Endodermal cell (in vitro differentiated cells): ENCODE measurements around the gene LRRC3. TPM values are rescaled to one million over a fixed set of nuclear protein-coding genes. Genes with fewer than 3 reads are reported as not detected.

Source experiments
- DNase-seq: peaks from one replicate; pipeline ENCODE4 v3.0.0-alpha.2; 2017
- H3K27ac ChIP-seq: 2 replicates; pipeline ENCODE4 v1.5.1; 2013; ENCODE audit warnings: mild to moderate bottlenecking, low read depth, low read length, moderate library complexity
- H3K27me3 ChIP-seq: 2 replicates; pipeline ENCODE4 v1.6.1; 2013; ENCODE audit warnings: mild to moderate bottlenecking, low read length, moderate library complexity; ENCODE audit not compliant: insufficient read depth, control insufficient read depth, poor library complexity, severe bottlenecking
- H3K36me3 ChIP-seq: 2 replicates; pipeline ENCODE4 v1.7.0; 2013; ENCODE audit warnings: mild to moderate bottlenecking, low read length, moderate library complexity; ENCODE audit not compliant: control insufficient read depth, insufficient read depth
- H3K4me1 ChIP-seq: one replicate; pipeline ENCODE4 v1.7.0; 2013; ENCODE audit warnings: low read length; ENCODE audit not compliant: control insufficient read depth, insufficient read depth
- H3K4me3 ChIP-seq: 2 replicates; pipeline ENCODE4 v1.5.1; 2013; ENCODE audit warnings: mild to moderate bottlenecking, low read length, moderate library complexity
- H3K9ac ChIP-seq: 2 replicates; pipeline ENCODE4 v1.6.1; 2013; ENCODE audit warnings: mild to moderate bottlenecking, low read length, moderate library complexity; ENCODE audit not compliant: poor library complexity, severe bottlenecking; ENCODE audit errors: extremely low read depth
- H3K9me3 ChIP-seq: 2 replicates; pipeline ENCODE4 v1.6.1; 2013; ENCODE audit warnings: mild to moderate bottlenecking, low read length, moderate library complexity; ENCODE audit not compliant: control insufficient read depth
- H3K27ac Mint-ChIP-seq: 2 replicates; pipeline ENCODE4 v1.8.0; 2020; ENCODE audit warnings: mixed read lengths
- H3K27me3 Mint-ChIP-seq: 2 replicates; pipeline ENCODE4 v1.8.0; 2021; ENCODE audit warnings: mild to moderate bottlenecking, mixed read lengths; ENCODE audit not compliant: insufficient read depth
- H3K36me3 Mint-ChIP-seq: 2 replicates; pipeline ENCODE4 v1.8.0; 2020; ENCODE audit warnings: low read depth, mixed read lengths
- H3K4me1 Mint-ChIP-seq: 2 replicates; pipeline ENCODE4 v1.8.0; 2020; ENCODE audit warnings: mixed read lengths
- H3K4me3 Mint-ChIP-seq: 2 replicates; pipeline ENCODE4 v1.8.0; 2020; ENCODE audit warnings: mild to moderate bottlenecking, moderate library complexity, mixed read lengths
- H3K9me3 Mint-ChIP-seq: 2 replicates; pipeline ENCODE4 v1.8.0; 2020; ENCODE audit warnings: mild to moderate bottlenecking, mixed read lengths
- WGBS, 2 experiments: methylation state at CpG; one replicate each; pipeline versions ENCODE4 v1.1.5 to v1.1.7; 2013; ENCODE audit warnings: missing lambda C conversion rate in 2 of 2, mixed read lengths in 1 of 2; ENCODE audit not compliant: insufficient coverage in 1 of 2, insufficient read length in 1 of 2; 5-methylcytosine and 5-hydroxymethylcytosine counted together
- total RNA-seq, 2 donors: library from RNA; stranded (reverse); fragmentation: NEBNext Ultra II Directional in 1 of 2; extraction: Animal tissue kit (Norgen Biotek cat#: 25700) in 1 of 2; gene quantifications; 2 replicates in 1 of 2; 3 replicates in 1 of 2; pipeline ENCODE4 v1.2.1, GENCODE V29; 2021
- TF ChIP-seq, protein P1 (sequence below): fragments of 200-600 bp; sonication (generic); conservative IDR thresholded peaks from 2 replicates; pipeline ENCODE4 v1.5.0; 2021; ENCODE audit warnings: antibody characterized with exemption, mild to moderate bottlenecking

Gene LRRC3
- total RNA-seq, 2 donors from 2014 or later, result 14.1 to 16.5 TPM

DNA sequence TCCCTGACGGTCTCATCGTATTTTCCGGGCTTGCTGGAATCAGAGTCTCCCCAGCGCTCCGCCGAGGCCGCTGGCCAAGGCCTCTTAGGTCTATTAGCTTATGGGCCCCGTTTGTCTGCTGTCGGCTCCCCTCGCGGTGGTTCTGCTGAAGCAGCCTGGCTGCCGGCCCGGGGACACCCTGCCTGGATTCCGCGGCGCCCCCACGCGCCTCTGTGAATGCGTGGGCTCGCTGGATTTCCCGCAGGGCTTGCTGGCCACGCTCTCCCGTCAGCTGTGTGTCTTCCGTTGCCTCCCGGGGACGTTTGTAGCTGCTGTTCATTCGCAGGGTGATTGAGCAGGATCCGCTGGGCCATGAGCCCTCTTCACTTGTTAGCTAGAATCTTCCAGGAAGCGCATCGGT, 8.4 kb downstream of the LRRC3 start:
- WGBS, 2 experiments, result 84 to 90% methylated on average over 19 to 30 of the region's 30 CpGs
- Mint-ChIP-seq H3K27ac (peak overlapping the region; percentile 74), H3K4me1 (peaks cover 9% of the 10 kb centered on the region), H3K9me3 (no peaks in the 10 kb centered on the region), H3K36me3 (peaks cover under 1% of the 10 kb centered on the region), H3K27me3 (no peaks in the 10 kb centered on the region), H3K4me3 (no peak overlapping the region)
- DNase-seq, result peak; percentile 51
- no peak overlapping the region for H3K4me3 ChIP-seq
- H3K9ac ChIP-seq, result no peak overlapping the region
- TF ChIP-seq, protein P1, sequence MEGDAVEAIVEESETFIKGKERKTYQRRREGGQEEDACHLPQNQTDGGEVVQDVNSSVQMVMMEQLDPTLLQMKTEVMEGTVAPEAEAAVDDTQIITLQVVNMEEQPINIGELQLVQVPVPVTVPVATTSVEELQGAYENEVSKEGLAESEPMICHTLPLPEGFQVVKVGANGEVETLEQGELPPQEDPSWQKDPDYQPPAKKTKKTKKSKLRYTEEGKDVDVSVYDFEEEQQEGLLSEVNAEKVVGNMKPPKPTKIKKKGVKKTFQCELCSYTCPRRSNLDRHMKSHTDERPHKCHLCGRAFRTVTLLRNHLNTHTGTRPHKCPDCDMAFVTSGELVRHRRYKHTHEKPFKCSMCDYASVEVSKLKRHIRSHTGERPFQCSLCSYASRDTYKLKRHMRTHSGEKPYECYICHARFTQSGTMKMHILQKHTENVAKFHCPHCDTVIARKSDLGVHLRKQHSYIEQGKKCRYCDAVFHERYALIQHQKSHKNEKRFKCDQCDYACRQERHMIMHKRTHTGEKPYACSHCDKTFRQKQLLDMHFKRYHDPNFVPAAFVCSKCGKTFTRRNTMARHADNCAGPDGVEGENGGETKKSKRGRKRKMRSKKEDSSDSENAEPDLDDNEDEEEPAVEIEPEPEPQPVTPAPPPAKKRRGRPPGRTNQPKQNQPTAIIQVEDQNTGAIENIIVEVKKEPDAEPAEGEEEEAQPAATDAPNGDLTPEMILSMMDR, result no peak
- H3K27ac ChIP-seq, result no peak overlapping the region
- peaks cover 39% of the 10 kb centered on the region for H3K36me3 ChIP-seq
- peaks cover 9% of the 10 kb centered on the region for H3K9me3 ChIP-seq
- peaks cover 7% of the 10 kb centered on the region for H3K4me1 ChIP-seq
- no peaks in the 10 kb centered on the region for H3K27me3 ChIP-seq

DNA sequence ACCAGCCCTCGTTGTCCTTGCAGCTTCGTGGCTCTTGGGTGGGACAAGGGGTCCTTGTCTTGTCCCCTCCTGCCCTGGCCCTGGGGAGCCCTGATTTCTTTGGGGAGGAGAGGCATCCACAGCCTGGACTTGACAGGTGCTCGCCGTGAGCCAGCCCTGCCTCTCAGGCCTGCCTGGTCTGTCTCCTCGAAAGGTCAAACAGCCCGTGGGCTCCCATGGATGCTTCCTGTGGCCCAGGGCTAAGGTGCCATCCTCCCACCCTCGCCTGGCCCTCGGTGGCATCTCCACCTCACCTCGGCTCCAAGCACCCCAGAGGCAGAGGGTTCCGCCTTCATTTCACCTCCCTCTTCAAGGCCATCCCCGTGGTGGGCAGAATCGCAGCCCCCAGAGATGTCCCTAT, 9.0 kb downstream of the LRRC3 start:
- Histone ChIP-seq H3K9ac (no peak overlapping the region), H3K27me3 (no peaks in the 10 kb centered on the region), H3K9me3 (peaks cover 14% of the 10 kb centered on the region), H3K36me3 (peaks cover 36% of the 10 kb centered on the region), H3K4me1 (peaks cover 3% of the 10 kb centered on the region), H3K4me3 (no peak overlapping the region), H3K27ac (no peak overlapping the region)
- Mint-ChIP-seq H3K27me3 (no peaks in the 10 kb centered on the region), H3K4me3 (no peak overlapping the region), H3K27ac (no peak overlapping the region), H3K4me1 (peaks cover 9% of the 10 kb centered on the region), H3K36me3 (peaks cover under 1% of the 10 kb centered on the region), H3K9me3 (no peaks in the 10 kb centered on the region)
- DNase-seq, result no peak
- TF ChIP-seq, protein P1, result no peak
- WGBS, 2 experiments, result 93 to 95% methylated on average over 7 to 12 of the region's 12 CpGs

DNA sequence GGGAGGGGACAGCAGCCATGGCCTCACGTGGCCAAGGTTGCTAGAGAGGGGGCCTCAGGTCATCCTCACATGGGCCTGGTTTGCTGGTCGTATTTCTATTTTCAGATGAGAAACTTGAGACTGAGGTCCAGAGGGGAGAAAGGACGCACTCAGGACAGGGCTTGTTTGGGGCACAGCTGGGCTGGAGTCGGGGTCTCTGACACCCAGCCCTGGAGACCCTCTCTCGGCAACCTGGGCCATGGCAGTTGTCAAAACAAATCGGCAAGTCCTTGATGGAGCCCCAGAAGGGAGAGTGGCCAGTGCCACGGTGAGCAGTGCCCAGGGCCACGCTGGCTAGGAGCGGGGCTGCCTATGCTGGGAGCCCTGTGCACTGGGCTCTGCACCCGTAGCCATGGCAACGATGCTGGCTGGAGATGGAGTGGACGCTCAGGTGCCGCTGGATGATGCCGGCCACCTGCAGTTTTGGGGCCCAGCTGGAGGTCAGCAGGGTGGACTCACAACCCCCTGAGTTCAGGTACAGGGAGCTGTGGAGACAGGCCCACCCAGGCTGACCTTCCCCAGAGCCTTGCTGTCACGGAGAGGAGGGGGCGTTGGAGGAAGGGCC, 11.1 kb downstream of the LRRC3 start:
- Histone ChIP-seq H3K4me3 (no peak overlapping the region), H3K27me3 (no peaks in the 10 kb centered on the region), H3K36me3 (peaks cover 22% of the 10 kb centered on the region), H3K27ac (no peak overlapping the region), H3K4me1 (no peaks in the 10 kb centered on the region), H3K9me3 (peaks cover 28% of the 10 kb centered on the region), H3K9ac (no peak overlapping the region)
- no peak for DNase-seq
- Mint-ChIP-seq H3K27ac (no peak overlapping the region), H3K4me3 (no peak overlapping the region), H3K27me3 (no peaks in the 10 kb centered on the region), H3K9me3 (no peaks in the 10 kb centered on the region), H3K36me3 (peaks cover 15% of the 10 kb centered on the region), H3K4me1 (peaks cover 7% of the 10 kb centered on the region)
- TF ChIP-seq, protein P1, result no peak
- 96% methylated on average over 14 to 16 of the region's 16 CpGs for WGBS, 2 experiments
